Spleen (tissue), 11 donors: Measurements from ENCODE around the gene IRS2. TPM values are rescaled to one million over a fixed set of nuclear protein-coding genes. Genes with fewer than 3 reads are reported as not detected.

Source experiments
- DNase-seq: peaks from one replicate; pipeline ENCODE4 v3.0.0-alpha.2; 2020
- H3K27ac ChIP-seq, 8 donors: fragments of 200-600 bp; sonication (generic) in 7 of 8; 1 replicate in 4 of 8; 2 replicates in 4 of 8; pipeline versions ENCODE4 v1.5.0 to v1.8.0; 2016 to 2021; ENCODE audit warnings: inconsistent platforms in 4 of 8, mild to moderate bottlenecking in 4 of 8, moderate library complexity in 1 of 8
- H3K27me3 ChIP-seq, 7 donors: fragments of 200-600 bp; sonication (generic) in 6 of 7; replicated peaks in 1 of 7; 1 replicate in 4 of 7; 2 replicates in 3 of 7; pipeline versions ENCODE4 v1.5.0 to v1.8.0; 2016 to 2021; ENCODE audit warnings: inconsistent platforms in 3 of 7, mild to moderate bottlenecking in 1 of 7
- H3K36me3 ChIP-seq, 6 donors: fragments of 200-600 bp; sonication (generic) in 5 of 6; 1 replicate in 4 of 6; 2 replicates in 2 of 6; pipeline versions ENCODE4 v1.5.0 to v1.8.0; 2016 to 2021; ENCODE audit warnings: inconsistent platforms in 2 of 6
- H3K4me1 ChIP-seq, 6 donors: fragments of 200-600 bp; sonication (generic) in 5 of 6; 1 replicate in 3 of 6; 2 replicates in 3 of 6; pipeline versions ENCODE4 v1.5.0 to v1.8.0; 2016 to 2021; ENCODE audit warnings: inconsistent platforms in 3 of 6
- H3K4me3 ChIP-seq, 8 donors: fragments of 200-600 bp; sonication (generic) in 7 of 8; 1 replicate in 4 of 8; 2 replicates in 4 of 8; pipeline versions ENCODE4 v1.5.0 to v1.8.0; 2016 to 2021; ENCODE audit warnings: inconsistent platforms in 4 of 8, mild to moderate bottlenecking in 4 of 8, moderate library complexity in 2 of 8
- H3K9me3 ChIP-seq, 8 donors: fragments of 200-600 bp; sonication (generic) in 7 of 8; 1 replicate in 4 of 8; 2 replicates in 4 of 8; pipeline versions ENCODE4 v1.5.0 to v1.8.0; 2016 to 2021; ENCODE audit warnings: inconsistent platforms in 4 of 8
- POLR2A ChIP-seq, 3 donors: fragments of 450-650 bp; IDR thresholded peaks; one replicate each; pipeline ENCODE4 v1.5.1; 2017; ENCODE audit warnings: antibody characterized with exemption in 3 of 3, mild to moderate bottlenecking in 1 of 3
- POLR2AphosphoS5 ChIP-seq, 3 donors: sonication (generic); formaldehyde crosslinking; IDR thresholded peaks; one replicate each; pipeline ENCODE4 v1.5.1; 2017; ENCODE audit warnings: antibody characterized with exemption in 3 of 3
- WGBS, 5 donors: extraction: QIAGEN DNeasy Blood & Tissue Kit in 3 of 5; methylation state at CpG; one replicate each; pipeline versions ENCODE4 v1.1.5 to v1.1.7; 2013 to 2018; 5-methylcytosine and 5-hydroxymethylcytosine counted together
- intact Hi-C: fragments of 100-400 bp; cut with DNase I; formaldehyde crosslinking; loops from one replicate; pipeline ENCODE4 v1.15.0; 2023; ENCODE audit warnings: low total_unique reads
- polyA plus RNA-seq, 3 donors: library from polyadenylated mRNA; stranded (reverse); fragments of 200-250 nt; gene quantifications; one replicate each; pipeline ENCODE4 v1.2.1, GENCODE V29; 2013
- total RNA-seq, 7 donors: library from RNA; depleted of rRNA in 3 of 7; stranded (reverse); fragments of >200 nt in 3 of 7; fragmentation: NEBNext Ultra II Directional in 4 of 7; extraction: Animal tissue kit (Norgen Biotek cat#: 25700) in 4 of 7; gene quantifications; one replicate each; pipeline versions ENCODE4 v1.1.0 to v1.2.1, GENCODE V29; 2016 to 2021
- TF ChIP-seq, protein P1 (sequence below), 11 experiments: fragments of 200-600 bp in 7 of 11; fragments of 450-650 bp in 4 of 11; sonication (generic) in 4 of 11; IDR thresholded peaks in 8 of 11; conservative IDR thresholded peaks in 3 of 11; 1 replicate in 7 of 11; 2 replicates in 4 of 11; pipeline versions ENCODE4 v1.4.0 to v1.8.0; 2016 to 2021; ENCODE audit warnings: antibody characterized with exemption in 11 of 11, inconsistent platforms in 4 of 11, mild to moderate bottlenecking in 1 of 11
- donor health status: healthy with polysubstance abuse.
- donor health status: DM: no; HTN: no; CAD: no; lungs with moderate emphysema.
- donor health status: DM: no; HTN: no; CAD: no.
- donor health status: Bipolar disorder and iron deficiency.
- donor health status: healthy.
- donor health status: DM: no; HTN: no; CAD: no.
- donor health status: DM: yes; HTN: yes; CAD: no.

The IRS2 gene
- total and polyA plus RNA-seq, 10 donors, result 1.4 to 31.3 (median 13.5) TPM

GRCh38 chr13:109720758-109721184 is 65.6 kb downstream of the IRS2 start:
- WGBS, 5 donors, result 71 to 80% (median 78%) methylated on average over 5 of the region's 5 CpGs
- no peak overlapping the region for H3K4me3 ChIP-seq
- H3K27ac ChIP-seq, result no peak overlapping the region
- H3K9me3 ChIP-seq, result no peaks in the 10 kb centered on the region
- TF ChIP-seq POLR2AphosphoS5 (IDR thresholded peaks at IDR 0.05), result no peak
- TF ChIP-seq, protein P1, sequence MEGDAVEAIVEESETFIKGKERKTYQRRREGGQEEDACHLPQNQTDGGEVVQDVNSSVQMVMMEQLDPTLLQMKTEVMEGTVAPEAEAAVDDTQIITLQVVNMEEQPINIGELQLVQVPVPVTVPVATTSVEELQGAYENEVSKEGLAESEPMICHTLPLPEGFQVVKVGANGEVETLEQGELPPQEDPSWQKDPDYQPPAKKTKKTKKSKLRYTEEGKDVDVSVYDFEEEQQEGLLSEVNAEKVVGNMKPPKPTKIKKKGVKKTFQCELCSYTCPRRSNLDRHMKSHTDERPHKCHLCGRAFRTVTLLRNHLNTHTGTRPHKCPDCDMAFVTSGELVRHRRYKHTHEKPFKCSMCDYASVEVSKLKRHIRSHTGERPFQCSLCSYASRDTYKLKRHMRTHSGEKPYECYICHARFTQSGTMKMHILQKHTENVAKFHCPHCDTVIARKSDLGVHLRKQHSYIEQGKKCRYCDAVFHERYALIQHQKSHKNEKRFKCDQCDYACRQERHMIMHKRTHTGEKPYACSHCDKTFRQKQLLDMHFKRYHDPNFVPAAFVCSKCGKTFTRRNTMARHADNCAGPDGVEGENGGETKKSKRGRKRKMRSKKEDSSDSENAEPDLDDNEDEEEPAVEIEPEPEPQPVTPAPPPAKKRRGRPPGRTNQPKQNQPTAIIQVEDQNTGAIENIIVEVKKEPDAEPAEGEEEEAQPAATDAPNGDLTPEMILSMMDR (IDR thresholded peaks at IDR 0.05 in 8 of 11, conservative IDR thresholded peaks at IDR 0.05 in 3 of 11), result no peak
- TF ChIP-seq POLR2A (IDR thresholded peaks at IDR 0.05), result no peak
- peaks cover 0 to 9% (median 0%) of the 10 kb centered on the region in 6 donors for H3K4me1 ChIP-seq
- intact Hi-C loops, result no loop called here
- DNase-seq, result no peak
- H3K27me3 ChIP-seq, result peaks cover 0 to 5% (median 0%) of the 10 kb centered on the region in 7 donors
- no peaks in the 10 kb centered on the region for H3K36me3 ChIP-seq

DNA sequence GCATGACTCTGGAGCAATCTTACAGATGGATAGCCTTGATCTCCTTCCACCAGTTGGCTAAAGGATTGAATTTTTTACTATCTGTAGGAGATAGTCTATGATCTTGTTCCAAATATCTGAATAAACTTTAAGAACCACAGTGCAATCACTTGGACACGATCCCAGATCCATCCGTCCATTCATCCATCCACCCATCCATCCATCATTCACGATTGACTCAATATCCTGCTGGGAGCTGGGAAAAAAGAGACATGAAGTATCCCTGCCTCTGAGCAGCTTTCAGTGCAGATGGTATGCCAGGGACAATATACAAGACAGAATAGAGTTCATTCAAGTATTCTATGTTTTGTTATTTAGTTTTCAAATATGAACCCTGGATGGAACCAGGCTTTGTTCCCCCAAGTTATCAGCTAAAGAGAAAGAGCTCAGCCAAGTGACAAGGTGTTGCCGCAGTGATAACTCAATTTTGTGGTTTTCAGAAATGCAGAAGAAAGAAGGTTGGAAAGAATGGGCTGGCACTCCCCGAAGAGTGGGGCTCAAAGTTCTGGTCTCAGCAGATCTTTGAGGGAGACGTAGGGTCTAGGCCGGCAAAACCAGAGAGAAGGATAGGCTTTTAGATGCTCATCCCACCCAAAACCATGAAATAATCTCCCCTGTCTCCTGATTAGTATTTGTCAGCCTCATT is 66.3 kb downstream of the IRS2 start:
- no peaks in the 10 kb centered on the region for H3K9me3 ChIP-seq
- no peak for TF ChIP-seq POLR2A (IDR thresholded peaks at IDR 0.05)
- TF ChIP-seq, protein P1 (IDR thresholded peaks at IDR 0.05 in 8 of 11, conservative IDR thresholded peaks at IDR 0.05 in 3 of 11), result no peak
- no peak for TF ChIP-seq POLR2AphosphoS5 (IDR thresholded peaks at IDR 0.05)
- H3K4me1 ChIP-seq, result peaks cover 0 to 3% (median 0%) of the 10 kb centered on the region in 6 donors
- H3K4me3 ChIP-seq, result no peak overlapping the region
- no peaks in the 10 kb centered on the region for H3K36me3 ChIP-seq
- no peaks in the 10 kb centered on the region for H3K27me3 ChIP-seq
- WGBS, 5 donors, result 47 to 67% (median 59%) methylated on average over 7 of the region's 7 CpGs
- H3K27ac ChIP-seq, result no peak overlapping the region
- no peak for DNase-seq
- intact Hi-C loops, result no loop called here

GRCh38 chr13:109718726-109719125 is 67.7 kb downstream of the IRS2 start:
- no peaks in the 10 kb centered on the region for H3K36me3 ChIP-seq
- intact Hi-C loops, result no loop called here
- no peak overlapping the region for H3K4me3 ChIP-seq
- no peak overlapping the region for H3K27ac ChIP-seq
- H3K9me3 ChIP-seq, result no peaks in the 10 kb centered on the region
- TF ChIP-seq POLR2A (IDR thresholded peaks at IDR 0.05) (no peak), POLR2AphosphoS5 (IDR thresholded peaks at IDR 0.05) (no peak)
- TF ChIP-seq, protein P1 (IDR thresholded peaks at IDR 0.05 in 8 of 11, conservative IDR thresholded peaks at IDR 0.05 in 3 of 11), result no peak
- no peaks in the 10 kb centered on the region for H3K4me1 ChIP-seq
- no peak for DNase-seq
- no peaks in the 10 kb centered on the region for H3K27me3 ChIP-seq

GRCh38 chr13:109717686-109718085 is 68.7 kb downstream of the IRS2 start:
- WGBS, 5 donors, result 86 to 95% (median 89%) methylated on average over 6 of the region's 6 CpGs
- no peaks in the 10 kb centered on the region for H3K27me3 ChIP-seq
- H3K27ac ChIP-seq, result no peak overlapping the region
- TF ChIP-seq, protein P1 (IDR thresholded peaks at IDR 0.05 in 8 of 11, conservative IDR thresholded peaks at IDR 0.05 in 3 of 11), result no peak
- TF ChIP-seq POLR2AphosphoS5 (IDR thresholded peaks at IDR 0.05) (no peak), POLR2A (IDR thresholded peaks at IDR 0.05) (no peak)
- no peaks in the 10 kb centered on the region for H3K4me1 ChIP-seq
- H3K36me3 ChIP-seq, result no peaks in the 10 kb centered on the region
- intact Hi-C loops, result no loop called here
- H3K9me3 ChIP-seq, result no peaks in the 10 kb centered on the region
- DNase-seq, result no peak
- H3K4me3 ChIP-seq, result no peak overlapping the region
